Suprapubic skin (tissue), 4 donors: ENCODE data around the gene LRBA. TPM values are rescaled to one million over a fixed set of nuclear protein-coding genes. Genes with fewer than 3 reads are reported as not detected.

Source experiments
- DNase-seq, 2 donors: peaks; one replicate each; pipeline ENCODE4 v3.0.0-alpha.2; 2019; ENCODE audit warnings: low spot score in 2 of 2
- H3K27ac ChIP-seq: fragments of 200-600 bp; sonication (generic); one replicate; pipeline ENCODE4 v1.5.1; 2019
- H3K27me3 ChIP-seq: fragments of 200-600 bp; sonication (generic); one replicate; pipeline ENCODE4 v1.5.1; 2019
- H3K36me3 ChIP-seq: fragments of 200-600 bp; sonication (generic); one replicate; pipeline ENCODE4 v1.5.1; 2019
- H3K4me1 ChIP-seq: fragments of 200-600 bp; sonication (generic); one replicate; pipeline ENCODE4 v1.5.1; 2019
- H3K4me3 ChIP-seq: fragments of 200-600 bp; sonication (generic); one replicate; pipeline ENCODE4 v1.5.1; 2019; ENCODE audit warnings: mild to moderate bottlenecking
- H3K9me3 ChIP-seq: fragments of 200-600 bp; sonication (generic); one replicate; pipeline ENCODE4 v1.5.1; 2019
- EP300 ChIP-seq: sonication (generic); formaldehyde crosslinking; IDR thresholded peaks from one replicate; pipeline ENCODE4 v1.6.1; 2017; ENCODE audit warnings: antibody characterized with exemption
- POLR2A ChIP-seq, 2 donors: fragments of 450-650 bp; IDR thresholded peaks; one replicate each; pipeline ENCODE4 v1.6.1; 2017; ENCODE audit warnings: antibody characterized with exemption in 2 of 2, mild to moderate bottlenecking in 2 of 2, moderate library complexity in 2 of 2
- POLR2AphosphoS5 ChIP-seq, 3 donors: sonication (generic); formaldehyde crosslinking; IDR thresholded peaks; one replicate each; pipeline ENCODE4 v1.6.1; 2017; ENCODE audit warnings: antibody characterized with exemption in 3 of 3
- WGBS: methylation state at CpG from one replicate; pipeline ENCODE4 v1.1.5; 2018; 5-methylcytosine and 5-hydroxymethylcytosine counted together
- total RNA-seq, 4 donors: library from RNA; depleted of rRNA; stranded (reverse); fragments of >200 nt; gene quantifications; one replicate each; pipeline ENCODE4 v1.1.0, GENCODE V29; 2016
- TF ChIP-seq, protein P1 (sequence below), 2 donors: fragments of 200-600 bp in 1 of 2; fragments of 450-650 bp in 1 of 2; sonication (generic) in 1 of 2; IDR thresholded peaks; one replicate each; pipeline ENCODE4 v1.5.1; 2016 to 2019; ENCODE audit warnings: antibody characterized with exemption in 2 of 2, mild to moderate bottlenecking in 1 of 2, moderate library complexity in 1 of 2

The LRBA gene
- total RNA-seq, 4 donors from 2014 or later, result 64.6 to 128 (median 81.0) TPM

DNA sequence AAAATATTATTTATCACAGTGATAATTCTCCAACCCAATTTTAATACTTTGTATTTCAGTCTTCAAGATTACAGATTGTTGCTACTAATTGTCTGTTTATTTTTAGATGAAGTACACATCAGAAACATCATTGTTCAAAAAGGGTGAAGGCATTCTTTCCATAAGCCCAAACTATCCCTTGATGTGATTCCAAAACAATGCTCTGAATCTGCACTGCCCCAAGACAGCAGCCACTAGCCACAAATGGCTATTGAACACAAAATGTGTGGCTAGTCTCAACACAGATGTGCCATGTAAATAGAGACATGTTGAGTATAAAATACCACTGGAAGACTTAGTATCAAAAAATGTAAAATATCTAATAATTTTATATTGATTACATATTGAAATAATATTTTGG, 583.9 kb downstream of the LRBA start:
- Histone ChIP-seq H3K27ac (no peak overlapping the region), H3K27me3 (no peaks in the 10 kb centered on the region), H3K36me3 (no peaks in the 10 kb centered on the region), H3K4me1 (no peaks in the 10 kb centered on the region), H3K9me3 (no peaks in the 10 kb centered on the region), H3K4me3 (no peak overlapping the region)
- no peak for TF ChIP-seq EP300
- no peak for TF ChIP-seq POLR2A (IDR thresholded peaks at IDR 0.05)
- no peak for TF ChIP-seq POLR2AphosphoS5 (IDR thresholded peaks at IDR 0.05)
- TF ChIP-seq, protein P1, sequence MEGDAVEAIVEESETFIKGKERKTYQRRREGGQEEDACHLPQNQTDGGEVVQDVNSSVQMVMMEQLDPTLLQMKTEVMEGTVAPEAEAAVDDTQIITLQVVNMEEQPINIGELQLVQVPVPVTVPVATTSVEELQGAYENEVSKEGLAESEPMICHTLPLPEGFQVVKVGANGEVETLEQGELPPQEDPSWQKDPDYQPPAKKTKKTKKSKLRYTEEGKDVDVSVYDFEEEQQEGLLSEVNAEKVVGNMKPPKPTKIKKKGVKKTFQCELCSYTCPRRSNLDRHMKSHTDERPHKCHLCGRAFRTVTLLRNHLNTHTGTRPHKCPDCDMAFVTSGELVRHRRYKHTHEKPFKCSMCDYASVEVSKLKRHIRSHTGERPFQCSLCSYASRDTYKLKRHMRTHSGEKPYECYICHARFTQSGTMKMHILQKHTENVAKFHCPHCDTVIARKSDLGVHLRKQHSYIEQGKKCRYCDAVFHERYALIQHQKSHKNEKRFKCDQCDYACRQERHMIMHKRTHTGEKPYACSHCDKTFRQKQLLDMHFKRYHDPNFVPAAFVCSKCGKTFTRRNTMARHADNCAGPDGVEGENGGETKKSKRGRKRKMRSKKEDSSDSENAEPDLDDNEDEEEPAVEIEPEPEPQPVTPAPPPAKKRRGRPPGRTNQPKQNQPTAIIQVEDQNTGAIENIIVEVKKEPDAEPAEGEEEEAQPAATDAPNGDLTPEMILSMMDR (IDR thresholded peaks at IDR 0.05), result no peak
- no peak for DNase-seq

DNA sequence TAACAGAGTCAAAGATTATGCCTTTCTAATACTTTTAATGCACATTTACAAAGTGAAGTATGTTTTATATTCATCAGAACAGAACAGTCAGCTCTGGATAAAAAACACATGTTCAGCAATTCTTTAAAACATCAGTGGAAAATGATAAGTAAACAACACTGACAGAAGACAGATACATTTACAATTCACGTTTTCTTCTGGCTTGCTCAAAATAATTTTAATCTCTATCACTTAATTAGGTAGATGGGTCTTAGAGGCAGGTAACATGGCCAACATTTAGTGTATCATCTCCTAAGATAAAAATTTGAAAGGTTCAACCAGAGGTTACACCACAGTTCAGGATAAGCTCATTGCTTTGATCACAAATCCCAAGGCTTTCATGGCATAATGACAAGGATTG, 589.9 kb downstream of the LRBA start:
- H3K27me3 ChIP-seq, result no peaks in the 10 kb centered on the region
- no peak overlapping the region for H3K4me3 ChIP-seq
- no peaks in the 10 kb centered on the region for H3K9me3 ChIP-seq
- DNase-seq, result no peak
- H3K36me3 ChIP-seq, result peaks cover 5% of the 10 kb centered on the region
- no peaks in the 10 kb centered on the region for H3K4me1 ChIP-seq
- TF ChIP-seq EP300 (no peak), POLR2A (IDR thresholded peaks at IDR 0.05) (no peak), POLR2AphosphoS5 (IDR thresholded peaks at IDR 0.05) (no peak)
- TF ChIP-seq, protein P1 (IDR thresholded peaks at IDR 0.05), result no peak
- no peak overlapping the region for H3K27ac ChIP-seq
- WGBS, result 69% methylated on average over 1 of the region's 1 CpG

DNA sequence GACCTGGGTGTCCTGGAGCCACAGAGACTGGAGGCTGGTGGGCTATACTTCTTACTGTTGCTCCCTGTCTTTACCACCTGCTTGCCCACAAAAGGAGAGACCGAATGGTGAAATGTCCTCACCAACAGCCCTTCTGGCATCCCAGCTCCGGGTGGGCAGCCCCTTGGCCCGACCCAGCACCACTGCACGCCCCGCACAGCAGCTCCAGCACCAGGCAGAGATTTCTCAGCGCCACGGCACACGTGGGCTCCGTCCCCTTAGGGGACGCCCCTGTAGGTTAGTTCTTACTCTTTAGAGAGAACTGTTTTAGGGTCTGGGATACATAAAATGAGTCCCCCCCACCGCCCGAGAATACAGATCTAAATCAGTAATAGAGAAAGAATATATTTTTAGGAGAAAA, 591.6 kb downstream of the LRBA start:
- Histone ChIP-seq H3K4me1 (no peaks in the 10 kb centered on the region), H3K9me3 (no peaks in the 10 kb centered on the region), H3K27ac (no peak overlapping the region), H3K36me3 (peaks cover 5% of the 10 kb centered on the region), H3K27me3 (no peaks in the 10 kb centered on the region), H3K4me3 (no peak overlapping the region)
- 97% methylated on average over 12 of the region's 12 CpGs for whole genome bisulfite sequencing
- DNase-seq, result no peak
- TF ChIP-seq POLR2AphosphoS5 (IDR thresholded peaks at IDR 0.05), result no peak
- TF ChIP-seq, protein P1 (IDR thresholded peaks at IDR 0.05), result no peak
- TF ChIP-seq EP300, result no peak
- TF ChIP-seq POLR2A (IDR thresholded peaks at IDR 0.05), result no peak

DNA sequence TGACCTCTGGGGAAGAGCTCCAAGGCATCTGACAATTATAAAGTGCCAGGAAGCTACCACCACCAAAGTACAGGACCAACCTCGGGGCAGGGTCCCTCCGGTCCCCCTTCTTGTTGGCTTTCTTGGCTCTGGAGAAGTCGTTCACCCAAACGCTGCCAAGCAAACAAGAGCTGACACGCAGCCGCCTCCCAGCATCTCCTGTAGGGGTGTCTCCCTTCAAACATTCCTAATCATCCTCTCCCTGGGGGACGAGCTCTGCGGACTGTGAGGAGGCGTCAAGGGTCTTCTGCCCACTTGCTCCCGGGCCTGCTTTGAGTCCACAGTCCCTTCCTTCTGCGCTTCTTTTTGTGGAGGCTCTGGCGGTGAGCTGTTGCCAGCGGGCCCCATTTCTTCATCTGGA, 592.0 kb downstream of the LRBA start:
- Histone ChIP-seq H3K4me3 (no peak overlapping the region), H3K9me3 (no peaks in the 10 kb centered on the region), H3K27me3 (no peaks in the 10 kb centered on the region), H3K36me3 (peaks cover 5% of the 10 kb centered on the region), H3K27ac (no peak overlapping the region), H3K4me1 (no peaks in the 10 kb centered on the region)
- TF ChIP-seq EP300, result no peak
- no peak for TF ChIP-seq POLR2AphosphoS5 (IDR thresholded peaks at IDR 0.05)
- TF ChIP-seq, protein P1 (IDR thresholded peaks at IDR 0.05), result no peak
- no peak for TF ChIP-seq POLR2A (IDR thresholded peaks at IDR 0.05)
- 87% methylated on average over 13 of the region's 13 CpGs for WGBS
- DNase-seq, result no peak

DNA sequence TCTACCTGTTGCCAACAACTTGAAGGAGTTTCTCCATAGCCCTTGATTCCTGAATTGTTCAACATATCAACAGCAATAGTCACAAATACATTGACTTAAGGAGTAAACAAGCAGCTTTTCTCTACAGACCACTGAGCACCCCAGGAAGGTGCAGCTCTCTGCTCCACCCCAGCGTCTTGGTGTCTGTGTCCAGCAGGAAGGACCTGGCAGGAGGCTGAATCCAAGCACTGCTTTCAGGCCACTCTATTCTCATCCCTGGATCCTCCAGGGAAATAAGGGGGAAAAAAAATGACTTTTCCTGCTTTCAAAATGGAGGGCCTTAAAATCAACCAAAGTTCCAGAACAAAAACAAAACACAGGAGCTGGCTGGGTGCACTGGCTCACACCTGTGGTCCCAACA, 593.5 kb downstream of the LRBA start:
- no peak for TF ChIP-seq POLR2AphosphoS5 (IDR thresholded peaks at IDR 0.05)
- TF ChIP-seq, protein P1 (IDR thresholded peaks at IDR 0.05), result no peak
- TF ChIP-seq POLR2A (IDR thresholded peaks at IDR 0.05), result no peak
- no peak for TF ChIP-seq EP300
- no peak for DNase-seq
- Histone ChIP-seq H3K36me3 (peaks cover 5% of the 10 kb centered on the region), H3K27ac (no peak overlapping the region), H3K4me3 (no peak overlapping the region), H3K27me3 (no peaks in the 10 kb centered on the region), H3K4me1 (no peaks in the 10 kb centered on the region), H3K9me3 (no peaks in the 10 kb centered on the region)
- 85% methylated on average over 1 of the region's 1 CpG for WGBS
